AG09309 (cell line): ENCODE data around the gene ETNK2.

Experiments used
- DNase-seq: peaks from one replicate; pipeline ENCODE4 v3.0.0-alpha.2; 2010; ENCODE audit warnings: low read depth
- H3K4me3 ChIP-seq: 2 replicates; pipeline ENCODE4 v1.5.1; 2011; ENCODE audit warnings: mild to moderate bottlenecking, low read depth, low read length, moderate library complexity; ENCODE audit not compliant: control insufficient read depth
- CTCF ChIP-seq: IDR thresholded peaks from 2 replicates; pipeline ENCODE4 v1.5.1; 2011; ENCODE audit warnings: mild to moderate bottlenecking, low read depth, low read length, inconsistent platforms; ENCODE audit not compliant: insufficient read depth, control insufficient read depth; ENCODE audit errors: missing control alignments

ETNK2 gene

GRCh38 chr1:204143276-204144041, 8.4 kb downstream of the ETNK2 start:
- no peak for TF ChIP-seq CTCF

GRCh38 chr1:204142032-204142974, 9.5 kb downstream of the ETNK2 start:
- no peak overlapping the region for H3K4me3 ChIP-seq
- no peak for TF ChIP-seq CTCF
- DNase-seq: no peak

More at GRCh38 chr1:204143276-204144041, 8.4 kb downstream of the ETNK2 start:
- no peak overlapping the region for H3K4me3 ChIP-seq
- no peak for DNase-seq

GRCh38 chr1:204141131-204141530, 10.7 kb downstream of the ETNK2 start:
- no peak for DNase-seq
- TF ChIP-seq CTCF: no peak
- no peak overlapping the region for H3K4me3 ChIP-seq

- TF ChIP-seq CTCF: no peak
- H3K4me3 ChIP-seq: no peak overlapping the region
- no peak for DNase-seq
Observed at GRCh38 chr1:204139952-204140351, 11.9 kb downstream of the ETNK2 start.

GRCh38 chr1:204139088-204139487, 12.8 kb downstream of the ETNK2 start:
- TF ChIP-seq CTCF: no peak
- no peak overlapping the region for H3K4me3 ChIP-seq
- DNase-seq: no peak

- no peak for DNase-seq
- no peak overlapping the region for H3K4me3 ChIP-seq
- TF ChIP-seq CTCF: no peak
Observed at GRCh38 chr1:204136814-204137213, 15.0 kb downstream of the ETNK2 start.
